Endothelial cell (in vitro differentiated cells): ENCODE results near the gene CABLES1. TPM values are rescaled to one million over a fixed set of nuclear protein-coding genes. Genes with fewer than 3 reads are reported as not detected.
"Not testable (repeated sequence)": the region's sequence is repeated elsewhere in the genome, so short reads cannot be mapped to it uniquely, and the experiment has no call there.

Experiments used
- DNase-seq: peaks from one replicate; pipeline ENCODE4 v3.0.0; 2021; ENCODE audit warnings: low spot score
- H3K27ac Mint-ChIP-seq: one replicate; pipeline ENCODE4 v1.8.0; 2021; ENCODE audit warnings: mixed read lengths, inconsistent platforms; ENCODE audit not compliant: unreplicated experiment
- H3K27me3 Mint-ChIP-seq: one replicate; pipeline ENCODE4 v1.8.0; 2021; ENCODE audit warnings: mild to moderate bottlenecking, moderate library complexity, mixed read lengths, inconsistent platforms; ENCODE audit not compliant: unreplicated experiment
- H3K36me3 Mint-ChIP-seq: one replicate; pipeline ENCODE4 v1.8.0; 2021; ENCODE audit warnings: mild to moderate bottlenecking, low read depth, mixed read lengths, inconsistent platforms; ENCODE audit not compliant: unreplicated experiment
- H3K4me1 Mint-ChIP-seq: one replicate; pipeline ENCODE4 v1.8.0; 2021; ENCODE audit warnings: mild to moderate bottlenecking, mixed read lengths, inconsistent platforms; ENCODE audit not compliant: unreplicated experiment
- H3K4me3 Mint-ChIP-seq: one replicate; pipeline ENCODE4 v1.8.0; 2021; ENCODE audit warnings: mild to moderate bottlenecking, mixed read lengths, inconsistent platforms; ENCODE audit not compliant: unreplicated experiment
- H3K9me3 Mint-ChIP-seq: one replicate; pipeline ENCODE4 v1.8.0; 2021; ENCODE audit warnings: mixed read lengths, inconsistent platforms; ENCODE audit not compliant: unreplicated experiment
- total RNA-seq: library from RNA; stranded (reverse); fragmentation: NEBNext Ultra II Directional; extraction: Animal tissue kit (Norgen Biotek cat#: 25700); gene quantifications from one replicate; pipeline ENCODE4 v1.2.1, GENCODE V29; 2021; ENCODE audit not compliant: unreplicated experiment
- TF ChIP-seq, protein P1 (sequence below): fragments of 200-600 bp; sonication (generic); IDR thresholded peaks from one replicate; pipeline ENCODE4 v1.5.0; 2021; ENCODE audit warnings: antibody characterized with exemption; ENCODE audit not compliant: unreplicated experiment

CABLES1 gene
- total RNA-seq, 1 donor from 2014 or later = 24.9 TPM

GRCh38 chr18:23093772-23094171, 41.5 kb upstream of the CABLES1 start:
- Mint-ChIP-seq H3K27ac (no peak overlapping the region), H3K36me3 (no peaks in the 10 kb centered on the region), H3K4me3 (peak overlapping the region; percentile 31), H3K27me3 (no peaks in the 10 kb centered on the region), H3K9me3 (no peaks in the 10 kb centered on the region), H3K4me1 (peaks cover 5% of the 10 kb centered on the region)
- no peak for DNase-seq
- TF ChIP-seq, protein P1, sequence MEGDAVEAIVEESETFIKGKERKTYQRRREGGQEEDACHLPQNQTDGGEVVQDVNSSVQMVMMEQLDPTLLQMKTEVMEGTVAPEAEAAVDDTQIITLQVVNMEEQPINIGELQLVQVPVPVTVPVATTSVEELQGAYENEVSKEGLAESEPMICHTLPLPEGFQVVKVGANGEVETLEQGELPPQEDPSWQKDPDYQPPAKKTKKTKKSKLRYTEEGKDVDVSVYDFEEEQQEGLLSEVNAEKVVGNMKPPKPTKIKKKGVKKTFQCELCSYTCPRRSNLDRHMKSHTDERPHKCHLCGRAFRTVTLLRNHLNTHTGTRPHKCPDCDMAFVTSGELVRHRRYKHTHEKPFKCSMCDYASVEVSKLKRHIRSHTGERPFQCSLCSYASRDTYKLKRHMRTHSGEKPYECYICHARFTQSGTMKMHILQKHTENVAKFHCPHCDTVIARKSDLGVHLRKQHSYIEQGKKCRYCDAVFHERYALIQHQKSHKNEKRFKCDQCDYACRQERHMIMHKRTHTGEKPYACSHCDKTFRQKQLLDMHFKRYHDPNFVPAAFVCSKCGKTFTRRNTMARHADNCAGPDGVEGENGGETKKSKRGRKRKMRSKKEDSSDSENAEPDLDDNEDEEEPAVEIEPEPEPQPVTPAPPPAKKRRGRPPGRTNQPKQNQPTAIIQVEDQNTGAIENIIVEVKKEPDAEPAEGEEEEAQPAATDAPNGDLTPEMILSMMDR = no peak

- no peak for DNase-seq
- H3K27ac Mint-ChIP-seq = no peak overlapping the region
- H3K27me3 Mint-ChIP-seq = no peaks in the 10 kb centered on the region
- peaks cover 5% of the 10 kb centered on the region for H3K4me1 Mint-ChIP-seq
- no peaks in the 10 kb centered on the region for H3K9me3 Mint-ChIP-seq
- TF ChIP-seq, protein P1 = no peak
- no peak overlapping the region for H3K4me3 Mint-ChIP-seq
- H3K36me3 Mint-ChIP-seq = no peaks in the 10 kb centered on the region
Observed at GRCh38 chr18:23094411-23095190, 40.7 kb upstream of the CABLES1 start.

DNA sequence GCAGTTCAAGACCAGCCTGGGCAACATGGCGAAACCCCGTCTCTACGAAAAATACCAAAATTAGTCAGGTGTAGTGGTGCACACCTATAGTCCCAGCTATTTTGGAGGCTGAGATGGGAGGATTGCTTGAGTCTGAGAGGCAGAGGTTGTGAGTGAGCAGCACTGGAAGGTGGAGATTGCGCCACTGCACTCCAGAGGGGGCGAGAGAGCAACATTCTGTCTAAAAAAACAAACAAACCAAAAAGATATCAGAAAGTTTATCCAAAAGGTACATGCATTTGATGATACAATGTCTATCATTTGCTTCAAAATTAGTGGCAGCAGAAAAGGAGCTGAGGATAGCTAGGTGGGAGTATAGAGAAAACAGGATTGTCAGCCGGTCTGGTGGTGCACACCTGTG, 39.8 kb upstream of the CABLES1 start:
- H3K36me3 Mint-ChIP-seq = no peaks in the 10 kb centered on the region
- TF ChIP-seq, protein P1 = no peak
- H3K9me3 Mint-ChIP-seq = no peaks in the 10 kb centered on the region
- no peaks in the 10 kb centered on the region for H3K27me3 Mint-ChIP-seq
- DNase-seq = no peak
- no peak overlapping the region for H3K27ac Mint-ChIP-seq
- peaks cover 5% of the 10 kb centered on the region for H3K4me1 Mint-ChIP-seq
- no peak overlapping the region for H3K4me3 Mint-ChIP-seq

GRCh38 chr18:23097016-23097415, 38.3 kb upstream of the CABLES1 start:
- not testable (repeated sequence) for H3K4me3 Mint-ChIP-seq, H3K4me1 Mint-ChIP-seq, H3K9me3 Mint-ChIP-seq, H3K27me3 Mint-ChIP-seq, H3K36me3 Mint-ChIP-seq, H3K27ac Mint-ChIP-seq, DNase-seq

GRCh38 chr18:23099621-23100020, 35.7 kb upstream of the CABLES1 start:
- no peak for DNase-seq
- H3K4me3 Mint-ChIP-seq = no peak overlapping the region
- no peaks in the 10 kb centered on the region for H3K27me3 Mint-ChIP-seq
- TF ChIP-seq, protein P1 = no peak
- no peak overlapping the region for H3K27ac Mint-ChIP-seq
- peaks cover 5% of the 10 kb centered on the region for H3K4me1 Mint-ChIP-seq
- no peaks in the 10 kb centered on the region for H3K36me3 Mint-ChIP-seq
- no peaks in the 10 kb centered on the region for H3K9me3 Mint-ChIP-seq
